GM18867 (cell line): ENCODE measurements around the gene CCDC80.

ENCODE experiments used
- ATAC-seq: cut with Tn5 transposase; IDR thresholded peaks from one replicate; pipeline ENCODE4 v1.9.1; 2021; ENCODE audit warnings: mild to moderate bottlenecking, moderate library complexity; ENCODE audit not compliant: unreplicated experiment

CCDC80 gene, protein sequence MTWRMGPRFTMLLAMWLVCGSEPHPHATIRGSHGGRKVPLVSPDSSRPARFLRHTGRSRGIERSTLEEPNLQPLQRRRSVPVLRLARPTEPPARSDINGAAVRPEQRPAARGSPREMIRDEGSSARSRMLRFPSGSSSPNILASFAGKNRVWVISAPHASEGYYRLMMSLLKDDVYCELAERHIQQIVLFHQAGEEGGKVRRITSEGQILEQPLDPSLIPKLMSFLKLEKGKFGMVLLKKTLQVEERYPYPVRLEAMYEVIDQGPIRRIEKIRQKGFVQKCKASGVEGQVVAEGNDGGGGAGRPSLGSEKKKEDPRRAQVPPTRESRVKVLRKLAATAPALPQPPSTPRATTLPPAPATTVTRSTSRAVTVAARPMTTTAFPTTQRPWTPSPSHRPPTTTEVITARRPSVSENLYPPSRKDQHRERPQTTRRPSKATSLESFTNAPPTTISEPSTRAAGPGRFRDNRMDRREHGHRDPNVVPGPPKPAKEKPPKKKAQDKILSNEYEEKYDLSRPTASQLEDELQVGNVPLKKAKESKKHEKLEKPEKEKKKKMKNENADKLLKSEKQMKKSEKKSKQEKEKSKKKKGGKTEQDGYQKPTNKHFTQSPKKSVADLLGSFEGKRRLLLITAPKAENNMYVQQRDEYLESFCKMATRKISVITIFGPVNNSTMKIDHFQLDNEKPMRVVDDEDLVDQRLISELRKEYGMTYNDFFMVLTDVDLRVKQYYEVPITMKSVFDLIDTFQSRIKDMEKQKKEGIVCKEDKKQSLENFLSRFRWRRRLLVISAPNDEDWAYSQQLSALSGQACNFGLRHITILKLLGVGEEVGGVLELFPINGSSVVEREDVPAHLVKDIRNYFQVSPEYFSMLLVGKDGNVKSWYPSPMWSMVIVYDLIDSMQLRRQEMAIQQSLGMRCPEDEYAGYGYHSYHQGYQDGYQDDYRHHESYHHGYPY

DNA sequence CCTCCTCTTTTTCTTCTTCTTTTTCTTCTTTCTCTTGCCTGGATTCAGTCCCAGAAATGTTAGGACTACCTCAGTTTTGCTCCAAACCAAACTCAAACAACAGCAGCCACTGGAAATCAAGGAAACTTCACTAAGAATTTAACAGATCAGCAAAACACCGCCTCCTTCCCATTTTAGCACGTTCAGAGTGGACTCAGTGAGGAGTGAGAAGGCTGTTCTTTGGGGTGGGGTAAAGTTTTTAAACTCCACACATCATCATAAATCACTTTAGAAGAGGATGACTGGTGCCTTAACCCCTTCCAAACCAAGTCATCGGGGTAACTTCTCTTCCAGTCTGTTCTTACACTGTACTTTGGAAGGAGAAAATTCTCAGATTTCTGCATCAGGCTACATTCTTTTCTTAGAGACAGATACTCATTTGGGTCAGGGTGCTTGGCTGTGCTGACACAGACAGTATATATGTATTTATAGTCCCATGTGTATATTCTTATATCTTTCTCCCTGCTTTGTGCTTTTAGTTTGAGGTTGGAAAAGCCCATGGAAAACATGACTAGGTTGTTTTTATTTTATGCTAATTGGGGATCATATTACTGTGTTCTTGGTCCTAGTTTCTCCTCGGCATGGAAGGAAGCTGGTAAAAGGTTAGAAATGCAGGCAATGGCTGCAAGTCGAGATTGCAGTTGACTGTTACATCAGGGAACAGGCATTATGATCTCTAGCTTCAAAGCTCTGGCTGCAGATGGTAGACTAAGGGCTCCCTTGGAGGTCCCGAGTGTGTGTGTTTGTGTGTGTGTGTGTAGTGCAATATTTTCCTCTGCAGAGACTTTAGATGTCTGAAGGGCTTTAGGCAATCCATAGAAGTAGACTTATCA lies at the start of gene CCDC80:
CCDC80 (minus strand) TSS at position 214 of the 872 bp plus-strand sequence. CDS start 1,238 bp downstream, outside the sequence.
- no peak for ATAC-seq

DNA sequence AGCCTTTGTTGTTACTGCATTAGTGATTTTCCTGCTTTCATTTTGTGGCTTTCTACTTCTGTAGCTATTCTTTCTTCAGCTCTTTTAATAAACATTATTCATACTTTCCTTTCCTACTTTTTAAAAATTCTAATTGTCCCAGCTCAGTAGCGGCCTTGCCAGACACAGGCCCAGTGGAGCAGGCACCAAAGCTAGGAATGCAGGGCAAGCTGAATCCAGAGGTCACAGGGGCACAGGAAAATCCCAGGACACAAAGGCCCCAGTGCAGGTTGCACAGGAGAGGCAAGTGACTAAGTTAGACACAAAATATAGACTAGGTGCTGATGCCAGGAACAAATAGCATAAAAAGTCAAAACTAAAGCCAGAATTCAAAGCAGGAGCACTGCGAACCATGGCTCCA lies 49.0 kb upstream of the CCDC80 start:
- ATAC-seq = no peak

DNA sequence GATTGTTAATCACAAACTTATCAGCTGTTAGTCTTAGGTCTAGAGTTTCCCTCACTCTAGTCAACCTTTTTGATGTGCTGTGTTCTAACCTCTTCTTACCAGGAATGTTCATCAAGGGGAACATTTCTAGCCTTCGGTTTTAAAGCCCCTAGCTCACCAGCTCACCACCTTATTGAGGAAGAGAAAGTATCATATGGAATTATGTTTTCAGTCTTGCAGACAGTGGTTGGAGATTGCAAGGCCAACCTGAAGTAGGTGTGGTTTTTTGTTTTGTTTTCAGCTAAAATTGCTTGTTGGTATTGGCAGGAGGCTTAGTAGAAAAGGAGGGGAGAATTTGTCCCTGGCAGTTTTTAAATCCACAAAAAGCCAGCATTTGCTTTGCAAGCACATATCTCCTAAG lies 48.4 kb upstream of the CCDC80 start:
- ATAC-seq = no peak

DNA sequence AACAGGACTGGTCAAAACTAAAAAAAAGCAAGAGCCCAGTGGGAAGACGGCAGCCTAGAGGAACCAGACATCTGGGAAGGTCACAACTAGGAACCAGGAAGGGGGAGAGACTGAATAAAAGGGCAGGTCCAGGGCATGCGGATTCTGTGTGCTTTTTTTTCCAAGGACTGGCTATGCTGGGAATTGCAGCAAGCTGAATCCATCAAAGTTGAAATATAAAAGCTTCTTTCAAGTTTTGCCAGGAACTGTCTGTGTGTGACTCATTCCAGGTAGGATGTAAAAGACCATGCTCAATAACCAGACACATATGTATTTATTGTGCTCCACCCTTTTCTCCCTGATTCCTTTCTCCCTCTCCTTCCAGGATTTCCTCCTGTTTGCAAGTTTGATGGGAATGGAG lies 47.9 kb upstream of the CCDC80 start:
- ATAC-seq = no peak

DNA sequence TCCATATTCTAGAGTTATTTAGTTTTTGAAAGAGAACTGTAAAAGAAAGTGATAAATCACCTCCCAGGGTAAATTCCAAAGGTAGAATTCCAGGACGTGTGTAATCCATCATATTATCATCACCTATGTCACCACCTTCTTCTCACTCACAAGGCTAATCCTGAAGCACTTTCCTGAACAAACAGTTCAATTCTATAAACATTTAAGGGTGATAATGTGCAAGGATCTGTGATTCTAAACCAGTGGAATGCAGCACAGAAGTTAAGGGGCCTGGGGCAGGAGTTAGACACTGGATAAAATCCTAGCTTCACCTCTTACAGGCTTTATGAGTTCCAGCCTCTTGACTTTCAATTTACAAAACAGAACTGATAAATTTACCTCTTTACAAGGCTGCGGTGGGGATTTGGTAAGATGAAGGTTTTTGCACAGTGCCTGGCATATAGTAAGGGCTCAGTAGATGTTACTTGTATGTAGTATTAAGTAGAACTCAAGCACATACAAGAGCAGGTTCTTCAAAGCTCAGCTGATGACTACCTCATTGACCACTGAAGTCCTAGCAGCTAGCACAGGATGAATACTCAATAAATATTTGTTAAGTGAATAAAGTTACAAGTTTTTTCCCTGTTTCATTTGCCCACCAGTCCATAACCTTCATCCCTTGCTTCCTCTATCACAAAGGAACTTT lies 47.3 kb upstream of the CCDC80 start:
- ATAC-seq = no peak

DNA sequence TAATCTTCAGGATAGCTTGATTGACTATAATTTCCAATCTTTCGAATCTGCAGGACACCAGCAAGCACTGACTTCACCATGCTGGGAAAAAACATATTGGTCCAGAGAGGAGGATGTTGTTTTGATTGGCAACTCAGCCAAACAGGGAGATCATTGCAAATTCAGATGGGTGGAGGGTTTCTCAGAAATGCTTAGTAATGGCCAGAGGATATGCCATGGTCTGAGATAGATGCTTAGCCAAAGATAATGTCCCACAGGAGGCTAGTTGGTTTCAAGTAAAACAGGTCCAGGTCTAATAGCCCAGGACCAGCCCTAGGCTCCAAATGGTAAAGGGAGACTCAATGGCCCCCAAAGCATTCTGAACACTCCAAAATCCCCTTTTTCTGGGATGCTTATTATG lies 46.7 kb upstream of the CCDC80 start:
- ATAC-seq = no peak

DNA sequence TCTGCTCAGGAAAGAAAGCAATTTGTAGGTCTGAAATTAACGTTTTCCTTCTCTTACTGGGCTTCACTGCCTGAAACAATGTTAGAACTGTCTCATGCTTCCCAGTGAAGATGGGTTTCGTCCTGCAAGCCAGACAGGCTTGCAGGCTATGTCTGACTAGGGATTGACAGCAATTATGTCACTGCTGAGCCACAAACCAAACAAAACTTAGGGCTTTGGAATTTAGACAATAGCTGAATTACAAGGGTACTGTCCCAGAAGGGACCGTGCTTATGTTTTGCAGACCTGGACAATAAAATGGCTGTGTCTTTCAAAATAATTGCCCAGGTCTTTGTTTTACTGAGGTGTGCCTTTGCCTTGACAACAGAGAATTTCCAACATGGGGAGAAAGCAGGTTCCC lies 46.3 kb upstream of the CCDC80 start:
- no peak for ATAC-seq

DNA sequence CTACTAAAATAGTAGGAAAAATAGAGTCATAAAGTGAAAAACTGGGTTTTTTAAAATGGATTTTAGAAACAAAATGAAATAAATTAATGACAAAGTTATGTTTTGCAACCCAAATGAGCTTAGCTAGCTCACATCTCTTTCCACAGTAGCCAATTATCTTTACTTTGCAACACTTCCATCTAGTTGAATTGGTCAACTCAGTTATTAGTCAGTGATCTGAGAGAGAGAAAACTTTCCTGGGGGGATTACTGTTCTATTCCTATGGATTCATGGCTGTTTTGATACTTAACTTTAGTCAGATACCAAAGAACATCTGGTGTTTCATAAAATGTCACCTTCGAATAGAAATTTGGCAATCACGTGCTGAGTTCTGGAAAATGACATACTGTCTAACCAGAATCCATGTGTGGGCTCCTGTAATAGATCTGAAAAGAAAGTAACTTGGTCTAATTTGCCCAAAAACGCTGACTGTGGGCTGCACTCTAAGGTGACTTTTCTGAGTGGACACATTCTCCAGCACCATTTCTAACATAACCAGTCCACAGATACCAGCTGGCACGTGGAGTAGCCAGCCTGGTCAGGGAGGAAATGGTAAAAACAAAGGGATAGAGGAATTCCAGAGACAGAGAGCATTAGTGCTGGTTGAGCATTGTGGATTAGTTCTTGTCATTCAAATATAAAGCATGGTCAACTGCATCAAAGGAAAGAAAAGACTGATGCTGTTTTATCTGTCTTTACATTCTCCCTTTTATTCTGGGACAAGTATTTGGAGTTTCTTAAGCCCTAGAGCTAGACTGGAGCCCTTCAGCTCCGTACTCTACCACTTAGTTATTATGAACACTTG lies 45.2 kb upstream of the CCDC80 start:
- no peak for ATAC-seq

DNA sequence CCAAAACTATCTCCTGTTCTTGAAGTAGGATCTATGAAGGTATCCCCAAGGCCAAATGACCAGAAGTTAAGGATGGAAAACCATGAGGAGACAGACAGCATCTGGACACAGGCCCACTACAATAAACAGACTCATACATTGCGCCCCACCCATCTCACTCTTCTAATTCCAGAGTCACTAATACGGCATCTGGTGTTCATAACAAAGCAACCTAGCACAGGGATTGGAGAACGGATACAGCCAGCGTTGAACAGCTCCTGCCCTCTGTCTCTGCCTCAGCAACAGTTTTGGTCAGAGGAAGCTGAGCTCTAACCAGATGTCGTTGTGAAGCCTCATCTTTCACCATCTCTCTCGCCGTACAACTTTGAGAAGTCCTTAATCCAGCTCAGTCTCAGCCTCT lies 44.5 kb upstream of the CCDC80 start:
- no peak for ATAC-seq

DNA sequence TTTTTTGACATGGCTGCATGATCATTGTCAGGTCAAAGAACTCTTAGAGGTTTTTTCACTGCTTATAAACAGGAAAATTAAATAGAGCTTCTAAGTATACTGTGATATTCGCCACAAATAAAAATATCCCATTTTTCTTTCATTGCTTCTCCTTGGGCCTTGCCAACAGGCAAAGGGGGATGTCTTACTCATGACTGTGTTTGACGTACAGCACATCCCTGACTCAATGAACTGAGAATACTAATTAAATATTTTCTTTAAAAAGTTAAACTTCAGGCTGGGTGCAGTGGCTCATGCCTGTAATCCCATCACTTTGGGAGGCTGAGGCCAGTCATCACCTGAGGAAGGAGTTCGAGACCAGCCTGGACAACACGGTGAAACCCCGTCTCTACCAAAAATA lies 41.4 kb upstream of the CCDC80 start:
- ATAC-seq = no peak

DNA sequence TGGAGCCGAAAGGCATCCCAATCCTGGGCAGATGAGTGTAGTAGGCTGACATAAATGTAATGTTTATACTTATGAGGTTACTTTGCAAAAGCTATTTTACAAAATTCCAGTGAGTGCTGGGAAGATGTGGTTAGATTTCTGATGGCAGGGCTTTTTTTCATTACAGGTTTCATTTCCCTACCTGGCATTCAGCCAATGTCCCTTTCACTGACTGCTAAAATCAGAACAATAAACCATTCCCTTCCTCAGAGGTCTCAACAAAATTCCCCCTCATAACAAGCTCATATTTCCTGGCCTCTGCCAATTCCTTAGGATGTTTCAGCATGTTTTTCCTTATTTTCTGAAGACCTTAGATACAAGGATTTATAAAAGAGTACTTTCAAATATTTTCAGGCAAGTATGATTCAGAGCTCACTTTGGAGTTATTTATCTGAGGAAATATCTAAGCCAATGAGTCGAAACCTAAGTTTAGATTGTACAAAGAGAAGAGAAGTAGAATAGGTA lies 40.9 kb upstream of the CCDC80 start:
- no peak for ATAC-seq

DNA sequence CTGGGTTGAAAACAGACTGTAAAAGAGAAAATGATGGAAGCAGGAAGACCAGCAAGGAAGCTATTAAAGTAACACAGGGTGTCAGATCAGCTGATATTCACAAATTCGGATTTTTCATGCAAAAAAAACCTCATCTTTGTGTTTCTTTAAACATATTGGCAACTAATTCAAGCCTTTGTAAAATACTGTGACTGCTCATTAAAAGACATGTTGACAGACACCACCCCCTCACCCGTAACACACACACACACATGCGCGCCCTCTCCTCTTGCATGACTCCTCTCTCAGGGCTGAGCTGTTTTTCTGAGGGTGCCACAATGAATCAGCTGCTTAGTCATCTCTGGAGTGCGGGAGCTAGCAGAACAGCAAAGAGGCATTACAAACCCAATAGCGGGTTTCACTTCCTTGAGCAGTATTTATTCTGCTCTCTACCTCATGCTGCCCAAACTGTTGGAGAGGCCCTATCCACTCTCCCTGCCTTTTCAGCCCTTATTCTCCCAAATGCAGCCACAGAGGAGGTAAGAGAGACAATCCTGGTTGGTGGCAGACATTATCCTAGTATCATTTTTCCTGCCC lies 35.8 kb upstream of the CCDC80 start:
- ATAC-seq = peak; percentile 98

DNA sequence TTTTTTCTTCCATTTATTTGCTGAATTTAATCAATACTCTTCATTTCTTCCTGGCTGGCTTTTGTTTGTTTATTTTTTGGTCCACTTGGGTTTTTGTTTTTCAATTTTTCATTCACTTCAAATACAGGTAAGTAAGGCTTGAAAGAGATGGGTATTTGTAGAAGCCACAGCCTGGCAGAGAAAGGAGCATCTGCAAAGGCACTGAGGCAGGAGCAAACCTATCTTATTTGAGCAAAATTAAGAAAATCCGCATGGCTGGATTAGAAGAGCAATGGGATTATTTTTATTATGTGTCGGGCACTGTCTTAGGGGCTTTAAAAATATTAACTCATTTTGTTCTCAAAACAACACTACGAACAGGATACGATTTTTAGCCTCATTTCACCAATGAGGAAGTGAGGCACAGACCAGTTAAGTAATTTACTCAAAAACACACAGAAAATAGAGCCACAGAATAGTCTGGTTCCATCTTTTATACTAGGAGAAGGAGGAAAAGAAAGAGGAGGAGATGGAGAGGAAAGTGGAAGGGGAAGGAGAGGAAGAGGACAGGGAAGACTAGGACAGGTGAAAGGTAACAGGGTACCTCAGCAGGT lies 35.1 kb upstream of the CCDC80 start:
- ATAC-seq = no peak

DNA sequence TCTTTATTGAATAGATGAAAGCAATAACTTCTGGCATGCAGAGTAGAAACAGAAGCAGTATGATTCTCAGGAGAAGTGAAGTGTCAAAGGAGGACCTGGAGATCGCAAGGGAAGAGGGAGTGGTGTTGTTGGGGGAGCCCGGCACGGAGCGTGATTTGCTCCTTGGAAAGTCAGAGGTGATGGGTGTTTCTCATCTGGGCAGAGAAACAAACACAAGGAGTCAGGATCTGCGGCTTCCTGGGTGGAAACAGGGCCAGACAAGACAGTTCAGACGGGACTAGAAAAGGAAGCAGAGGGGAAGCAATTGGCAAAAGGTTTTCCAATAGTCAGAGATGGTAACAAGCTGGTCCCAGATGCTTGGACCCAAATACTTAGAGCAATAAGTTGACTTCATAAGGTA lies 34.4 kb upstream of the CCDC80 start:
- no peak for ATAC-seq

DNA sequence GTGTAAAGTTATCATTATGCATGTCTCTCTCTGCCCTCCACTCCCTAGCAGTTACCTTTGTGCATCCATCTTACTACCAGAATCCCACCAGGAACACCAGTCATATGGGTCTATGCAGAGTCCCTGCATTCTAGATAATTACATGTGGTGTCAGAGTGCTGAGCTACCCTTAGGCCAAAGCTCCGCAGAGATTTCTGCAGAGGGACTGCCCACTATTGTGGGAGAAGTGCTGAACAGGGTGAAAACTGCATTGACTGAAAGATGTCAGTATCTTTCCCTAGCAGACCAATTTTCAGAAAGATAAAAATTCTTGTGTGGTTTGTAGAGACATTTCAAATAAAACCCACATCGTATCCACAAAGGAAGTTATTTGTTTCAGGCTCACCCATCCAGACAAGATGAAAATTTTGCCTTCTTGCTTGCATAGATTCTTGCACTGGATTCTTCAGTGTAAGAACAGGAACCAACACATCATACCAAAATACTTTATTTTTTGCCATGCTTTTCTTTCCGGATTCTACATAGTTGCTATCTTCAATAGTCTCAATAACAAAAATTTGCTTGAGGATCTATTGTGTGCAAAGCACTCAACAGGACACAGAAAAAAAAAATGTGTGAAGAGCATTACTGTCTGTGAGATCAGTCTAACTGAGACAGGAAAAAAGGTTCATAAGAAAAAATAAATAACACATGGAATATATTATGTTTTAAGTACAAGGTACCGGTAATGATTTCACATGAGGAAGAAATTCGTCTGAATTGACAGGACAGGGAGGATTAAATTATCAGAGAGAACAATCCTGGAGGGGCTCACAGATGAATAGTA lies 32.0 kb upstream of the CCDC80 start:
- no peak for ATAC-seq

DNA sequence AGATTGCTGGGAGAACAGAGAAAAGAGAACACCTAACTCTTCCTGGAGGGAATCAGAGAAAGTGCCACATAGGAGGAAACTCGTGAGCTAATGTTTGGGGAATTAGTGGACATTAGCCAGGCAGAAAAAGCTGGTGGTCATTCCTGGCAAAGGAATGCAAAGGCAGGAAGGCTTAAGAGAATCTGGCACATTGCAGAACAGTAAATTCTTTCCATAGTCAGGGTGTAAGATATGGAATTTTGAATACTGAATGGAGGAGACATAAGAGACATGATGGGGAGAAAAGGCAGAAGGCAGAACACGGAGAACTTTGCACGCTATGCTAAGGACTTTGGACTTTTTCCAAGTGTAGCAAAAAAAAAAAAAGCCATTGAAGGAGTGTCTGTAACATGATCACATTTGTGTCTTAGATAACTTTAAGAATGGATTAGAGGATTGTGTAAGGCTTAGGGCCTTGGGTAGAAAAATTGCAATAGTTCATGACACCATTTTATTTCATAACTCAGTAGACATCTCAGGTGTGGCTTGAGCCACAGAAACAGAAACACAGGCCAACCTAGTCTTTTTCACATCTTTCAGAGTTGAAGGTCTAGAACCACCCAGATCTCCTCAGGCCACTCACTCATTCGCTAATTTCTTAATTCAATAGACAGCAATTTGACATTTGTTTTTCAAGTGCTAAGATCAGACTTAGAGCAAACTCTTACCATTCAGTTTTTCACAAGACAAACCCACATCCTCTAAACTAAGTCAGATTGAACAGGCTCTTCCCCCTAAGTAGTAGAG lies 31.2 kb upstream of the CCDC80 start:
- ATAC-seq = peak; percentile 27

DNA sequence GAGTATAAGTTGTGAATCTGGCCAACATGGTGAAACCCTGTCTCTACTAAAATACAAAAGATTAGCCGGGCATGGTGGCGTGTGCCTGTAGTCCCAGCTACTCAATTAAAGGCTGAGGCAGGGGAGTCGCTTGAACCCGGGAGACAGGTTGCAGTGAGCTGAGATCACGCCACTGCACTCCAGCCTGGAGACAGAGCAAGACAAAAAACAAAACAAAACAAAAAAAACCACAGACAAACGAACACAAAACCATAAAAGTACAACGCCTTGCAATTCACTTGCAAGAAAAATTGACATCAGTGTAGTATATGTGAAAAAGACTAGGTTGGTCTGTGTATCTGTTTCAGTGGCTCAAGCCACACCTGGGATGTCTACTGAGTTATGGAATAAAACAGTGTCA lies 29.9 kb upstream of the CCDC80 start:
- ATAC-seq = no peak
